Nephron progenitor cell (in vitro differentiated cells): ENCODE measurements around the gene SLC31A1.
"Not testable (repeated sequence)": the region's sequence is repeated elsewhere in the genome, so short reads cannot be mapped to it uniquely, and the experiment has no call there.

ENCODE experiments used
- DNase-seq: peaks from one replicate; pipeline ENCODE4 v3.0.0; 2021
- H3K27ac Mint-ChIP-seq: 2 replicates; pipeline ENCODE4 v1.8.0; 2021; ENCODE audit warnings: mild to moderate bottlenecking, moderate library complexity, mixed read lengths
- H3K27me3 Mint-ChIP-seq: 2 replicates; pipeline ENCODE4 v1.8.0; 2021; ENCODE audit warnings: mild to moderate bottlenecking, low read depth, mixed read lengths; ENCODE audit not compliant: poor library complexity
- H3K36me3 Mint-ChIP-seq: 2 replicates; pipeline ENCODE4 v1.8.0; 2021; ENCODE audit warnings: low read depth, mixed read lengths
- H3K4me1 Mint-ChIP-seq: 2 replicates; pipeline ENCODE4 v1.8.0; 2021; ENCODE audit warnings: mixed read lengths
- H3K4me3 Mint-ChIP-seq: 2 replicates; pipeline ENCODE4 v1.8.0; 2021; ENCODE audit warnings: mild to moderate bottlenecking, moderate library complexity, mixed read lengths
- H3K9me3 Mint-ChIP-seq: 2 replicates; pipeline ENCODE4 v1.8.0; 2021; ENCODE audit warnings: mild to moderate bottlenecking, moderate library complexity, mixed read lengths
- CTCF ChIP-seq: fragments of 200-600 bp; sonication (generic); IDR thresholded peaks from 2 replicates; pipeline ENCODE4 v1.5.0; 2021; ENCODE audit warnings: antibody characterized with exemption

The SLC31A1 gene

DNA sequence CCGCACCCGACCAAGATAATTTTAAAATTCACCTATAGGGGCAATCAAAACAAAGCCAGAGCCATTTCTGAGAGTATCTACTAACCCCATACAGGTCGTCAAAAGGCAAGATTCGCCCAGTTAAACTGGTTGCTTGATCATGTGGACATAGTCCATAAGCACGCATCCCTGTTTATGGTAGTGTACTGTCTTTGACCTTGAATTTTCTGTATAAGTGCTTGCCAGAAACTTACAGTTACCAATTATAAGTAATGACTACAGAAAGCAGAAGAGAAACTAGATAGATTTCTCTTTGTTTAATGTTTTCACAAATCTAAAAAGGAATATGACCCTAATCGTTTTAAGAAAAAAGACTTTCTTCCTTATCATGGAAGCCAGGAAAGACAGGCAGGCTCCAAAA, 25.6 kb downstream of the SLC31A1 start:
- Mint-ChIP-seq H3K36me3 (peaks cover 34% of the 10 kb centered on the region), H3K27ac (no peak overlapping the region), H3K9me3 (peaks cover 23% of the 10 kb centered on the region), H3K4me1 (peaks cover 5% of the 10 kb centered on the region), H3K27me3 (no peaks in the 10 kb centered on the region), H3K4me3 (no peak overlapping the region)
- TF ChIP-seq CTCF: no peak
- no peak for DNase-seq

GRCh38 chr9:113247640-113248039, 26.3 kb downstream of the SLC31A1 start:
- peaks cover 35% of the 10 kb centered on the region for H3K36me3 Mint-ChIP-seq
- DNase-seq: no peak

DNA sequence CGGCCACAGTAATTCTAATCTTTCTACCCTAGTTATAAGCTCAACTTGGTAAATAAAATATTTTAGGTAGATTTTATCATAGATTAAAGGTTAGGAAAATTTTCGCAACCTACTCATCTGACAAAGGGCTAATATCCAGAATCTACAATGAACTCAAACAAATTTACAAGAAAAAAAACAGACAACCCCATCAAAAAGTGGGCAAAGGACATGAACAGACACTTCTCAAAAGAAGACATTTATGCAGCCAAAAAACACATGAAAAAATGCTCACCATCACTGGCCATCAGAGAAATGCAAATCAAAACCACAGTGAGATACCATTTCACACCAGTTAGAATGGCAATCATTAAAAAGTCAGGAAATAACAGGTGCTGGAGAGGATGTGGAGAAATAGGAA, 28.3 kb downstream of the SLC31A1 start:
- DNase-seq, H3K27me3 Mint-ChIP-seq, H3K4me1 Mint-ChIP-seq, H3K27ac Mint-ChIP-seq, H3K4me3 Mint-ChIP-seq: not testable (repeated sequence)
- Mint-ChIP-seq H3K36me3 (peaks cover 35% of the 10 kb centered on the region), H3K9me3 (peaks cover 23% of the 10 kb centered on the region)

More at GRCh38 chr9:113247640-113248039, 26.3 kb downstream of the SLC31A1 start:
- no peak overlapping the region for H3K4me3 Mint-ChIP-seq
- H3K9me3 Mint-ChIP-seq: peaks cover 23% of the 10 kb centered on the region
- no peak for TF ChIP-seq CTCF
- no peaks in the 10 kb centered on the region for H3K27me3 Mint-ChIP-seq
- no peak overlapping the region for H3K27ac Mint-ChIP-seq
- peaks cover 5% of the 10 kb centered on the region for H3K4me1 Mint-ChIP-seq

- Mint-ChIP-seq H3K27ac (no peak overlapping the region), H3K4me1 (peaks cover 3% of the 10 kb centered on the region), H3K27me3 (peaks cover 2% of the 10 kb centered on the region), H3K36me3 (peaks cover 35% of the 10 kb centered on the region), H3K9me3 (peaks cover 23% of the 10 kb centered on the region), H3K4me3 (no peak overlapping the region)
- TF ChIP-seq CTCF: no peak
- no peak for DNase-seq
Measured at GRCh38 chr9:113250807-113251206, 29.5 kb downstream of the SLC31A1 start.

GRCh38 chr9:113254991-113255390, 33.6 kb downstream of the SLC31A1 start:
- H3K27me3 Mint-ChIP-seq: peaks cover 2% of the 10 kb centered on the region
- no peaks in the 10 kb centered on the region for H3K4me1 Mint-ChIP-seq
- DNase-seq: no peak
- H3K27ac Mint-ChIP-seq: no peak overlapping the region
- H3K4me3 Mint-ChIP-seq: no peak overlapping the region
- peaks cover 33% of the 10 kb centered on the region for H3K36me3 Mint-ChIP-seq
- no peak for TF ChIP-seq CTCF
- peaks cover 10% of the 10 kb centered on the region for H3K9me3 Mint-ChIP-seq

DNA sequence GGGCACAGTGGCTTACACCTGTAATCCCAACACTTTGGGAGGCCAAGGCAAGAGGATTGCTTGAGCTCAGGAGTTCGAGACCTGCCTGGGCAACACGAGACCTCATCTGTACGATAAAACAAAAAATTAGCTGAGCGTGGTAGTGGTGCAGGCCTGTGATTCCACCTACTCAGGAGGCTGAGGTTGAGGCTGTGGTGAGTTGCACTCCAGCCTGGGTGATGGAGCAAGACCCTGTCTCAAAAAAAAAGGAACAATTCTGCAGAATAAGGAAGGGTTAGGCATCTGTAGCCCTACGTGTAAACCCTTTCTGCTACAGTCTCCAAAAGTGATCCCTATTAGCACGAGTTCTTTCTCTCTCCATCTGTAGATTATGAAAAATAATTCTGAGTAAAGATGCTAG, 34.1 kb downstream of the SLC31A1 start:
- H3K4me3 Mint-ChIP-seq: no peak overlapping the region
- H3K27ac Mint-ChIP-seq: no peak overlapping the region
- H3K4me1 Mint-ChIP-seq: no peaks in the 10 kb centered on the region
- peaks cover 37% of the 10 kb centered on the region for H3K36me3 Mint-ChIP-seq
- H3K27me3 Mint-ChIP-seq: peaks cover 2% of the 10 kb centered on the region
- DNase-seq: no peak
- H3K9me3 Mint-ChIP-seq: peaks cover 10% of the 10 kb centered on the region
- no peak for TF ChIP-seq CTCF
